Upper lobe of right lung (tissue), 1 donor: ENCODE results near the gene PURA. TPM values are rescaled to one million over a fixed set of nuclear protein-coding genes. Genes with fewer than 3 reads are reported as not detected.

Experiments
- ATAC-seq: fragments of 200-7000 bp; cut with Tn5 transposase; one replicate; pipeline ENCODE4 v1.9.1; 2020; ENCODE audit warnings: mild to moderate bottlenecking, moderate library complexity
- DNase-seq: peaks from one replicate; pipeline ENCODE4 v3.0.0-alpha.2; 2020
- H3K27ac ChIP-seq: fragments of 200-600 bp; one replicate; pipeline ENCODE4 v1.8.0; 2022
- H3K27me3 ChIP-seq: fragments of 200-600 bp; one replicate; pipeline ENCODE4 v1.8.0; 2022; ENCODE audit warnings: mild to moderate bottlenecking
- H3K36me3 ChIP-seq: fragments of 200-600 bp; one replicate; pipeline ENCODE4 v1.8.0; 2022
- H3K4me1 ChIP-seq: fragments of 200-600 bp; one replicate; pipeline ENCODE4 v1.8.0; 2022
- H3K4me3 ChIP-seq: fragments of 200-600 bp; one replicate; pipeline ENCODE4 v1.8.0; 2022; ENCODE audit warnings: mild to moderate bottlenecking
- H3K9me3 ChIP-seq: fragments of 200-600 bp; one replicate; pipeline ENCODE4 v1.8.0; 2022
- CTCF ChIP-seq: fragments of 200-600 bp; IDR thresholded peaks from one replicate; pipeline ENCODE4 v1.8.0; 2022; ENCODE audit warnings: antibody characterized with exemption
- intact Hi-C: fragments of 100-400 bp; cut with DNase I; formaldehyde crosslinking; loops from one replicate; pipeline ENCODE4 v1.11.0; 2022
- total RNA-seq: library from RNA; stranded (reverse); fragmentation: NEBNext Ultra II Directional; extraction: Animal tissue kit (Norgen Biotek cat#: 25700); gene quantifications from one replicate; pipeline ENCODE4 v1.2.1, GENCODE V29; 2021
- donor health status: DM: no; HTN: yes; CAD: no; lungs with severe emphysema.

The PURA gene
- total RNA-seq, 1 donor from 2014 or later, result 31.5 TPM

- intact Hi-C loops, result no loop called here
- Histone ChIP-seq H3K27ac (no peak overlapping the region), H3K4me1 (no peaks in the 10 kb centered on the region), H3K27me3 (no peaks in the 10 kb centered on the region), H3K9me3 (peaks cover 8% of the 10 kb centered on the region), H3K4me3 (no peak overlapping the region), H3K36me3 (no peaks in the 10 kb centered on the region)
- TF ChIP-seq CTCF, result no peak
- ATAC-seq, result no peak
- DNase-seq, result no peak
These were observed 20.0 kb upstream of the PURA start for GRCh38 chr5:140093866-140094265.

DNA sequence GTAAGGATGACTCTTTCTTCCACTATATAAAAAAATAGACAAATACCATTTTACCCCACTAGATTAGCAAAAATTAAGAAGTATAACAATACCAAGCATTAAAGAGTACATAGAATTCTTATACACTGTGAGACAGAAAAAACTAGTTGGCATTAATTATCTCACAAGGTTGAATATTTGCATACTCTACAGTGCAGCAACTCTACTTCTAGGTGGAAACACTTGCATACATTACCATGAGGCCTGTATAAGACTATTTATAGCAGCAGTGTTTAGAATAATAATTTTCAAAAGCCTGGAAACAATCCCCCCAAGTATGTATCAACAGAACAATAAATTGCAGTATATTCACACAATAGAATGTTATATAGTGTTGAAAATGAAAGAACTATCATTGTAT is 19.0 kb upstream of the PURA start:
- H3K27me3 ChIP-seq, result no peaks in the 10 kb centered on the region
- H3K4me1 ChIP-seq, result no peaks in the 10 kb centered on the region
- H3K4me3 ChIP-seq, result no peak overlapping the region
- ATAC-seq (no peak), DNase-seq (no peak)
- no peaks in the 10 kb centered on the region for H3K36me3 ChIP-seq
- H3K27ac ChIP-seq, result no peak overlapping the region
- TF ChIP-seq CTCF, result no peak
- H3K9me3 ChIP-seq, result peaks cover 7% of the 10 kb centered on the region
- intact Hi-C loops, result no loop called here

DNA sequence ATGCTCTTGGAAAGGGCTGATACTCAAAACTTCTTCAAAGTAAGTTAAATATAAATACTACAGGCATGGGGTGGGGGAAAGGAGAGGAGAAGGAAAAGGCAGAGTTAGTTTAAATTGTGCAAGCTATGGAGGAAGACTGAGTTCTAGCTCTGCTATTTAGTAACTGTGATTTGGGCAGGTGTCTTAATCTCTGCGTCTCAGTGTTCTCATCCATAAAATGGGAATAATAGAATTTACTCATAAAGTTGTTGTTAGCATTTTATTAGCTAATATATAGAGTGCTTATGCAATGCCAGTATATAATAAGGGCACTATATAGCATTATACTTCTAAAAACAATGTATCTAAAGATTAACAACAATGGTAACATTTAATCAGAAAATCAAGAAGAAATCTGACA is 12.7 kb upstream of the PURA start:
- H3K27ac ChIP-seq, result no peak overlapping the region
- intact Hi-C loops, result no loop called here
- H3K36me3 ChIP-seq, result no peaks in the 10 kb centered on the region
- no peak overlapping the region for H3K4me3 ChIP-seq
- H3K4me1 ChIP-seq, result peaks cover 3% of the 10 kb centered on the region
- H3K27me3 ChIP-seq, result no peaks in the 10 kb centered on the region
- H3K9me3 ChIP-seq, result no peaks in the 10 kb centered on the region
- no peak for DNase-seq
- ATAC-seq, result no peak
- TF ChIP-seq CTCF, result no peak

GRCh38 chr5:140103154-140103553 is 10.8 kb upstream of the PURA start:
- Histone ChIP-seq H3K36me3 (no peaks in the 10 kb centered on the region), H3K4me3 (no peak overlapping the region), H3K27me3 (no peaks in the 10 kb centered on the region), H3K27ac (no peak overlapping the region), H3K9me3 (no peaks in the 10 kb centered on the region), H3K4me1 (peaks cover 13% of the 10 kb centered on the region)
- TF ChIP-seq CTCF, result no peak
- DNase-seq (no peak), ATAC-seq (no peak)
- intact Hi-C loops, result no loop called here

GRCh38 chr5:140104100-140104499 is 9.8 kb upstream of the PURA start:
- intact Hi-C loops, result no loop called here

More at GRCh38 chr5:140104100-140104499, 9.8 kb upstream of the PURA start:
- Histone ChIP-seq H3K9me3 (no peaks in the 10 kb centered on the region), H3K4me1 (peaks cover 18% of the 10 kb centered on the region), H3K27ac (no peak overlapping the region), H3K27me3 (no peaks in the 10 kb centered on the region), H3K36me3 (no peaks in the 10 kb centered on the region), H3K4me3 (no peak overlapping the region)
- no peak for TF ChIP-seq CTCF
- DNase-seq (no peak), ATAC-seq (no peak)
